B cell (primary cell): ENCODE data around the gene TMEM214.

Experiments
- CTCF ChIP-seq: fragments of 200-600 bp; IDR thresholded peaks from one replicate; pipeline ENCODE4 v1.8.0; 2022; ENCODE audit warnings: antibody characterized with exemption, mild to moderate bottlenecking
- EZH2 ChIP-seq: IDR thresholded peaks from 2 replicates; pipeline ENCODE4 v1.6.1; 2012; ENCODE audit warnings: borderline replicate concordance, low read depth, mild to moderate bottlenecking, moderate library complexity, low read length; ENCODE audit not compliant: insufficient read depth, poor library complexity, severe bottlenecking

- TF ChIP-seq CTCF: no peak
- no peak for TF ChIP-seq EZH2
These were observed 39.0 kb upstream of the TMEM214 start for GRCh38 chr2:26993768-26994167.
